Measurements from ENCODE around the gene LGR6. TPM values are rescaled to one million over a fixed set of nuclear protein-coding genes. Genes with fewer than 3 reads are reported as not detected.

The LGR6 gene
- total and polyA plus RNA-seq, 2 of the 4 experiments (the other 2 are of a cell fraction) = not detected

GRCh38 chr1:202215472-202216130 is 22.0 kb downstream of the LGR6 start:
- H2AFZ ChIP-seq (replicated peaks; ENCODE audit: low read length, poor library complexity) = no peak overlapping the region
- no peak overlapping the region for H3K23ac ChIP-seq (ENCODE audit: low read depth, low read length)
- BruUV-seq (replicated peaks) = no TSS peak
- H2BK5ac ChIP-seq (ENCODE audit: low read depth, low read length, poor library complexity, severe bottlenecking) = no peak overlapping the region
- dilution Hi-C loops (cut with HindIII; ENCODE audit: low sequenced_read_pairs, unreplicated experiment) = no loop called here
- H4K91ac ChIP-seq (ENCODE audit: insufficient read depth, low read depth, low read length) = no peak overlapping the region
- in situ Hi-C loops (cut with MboI; ENCODE audit: low sequenced_read_pairs) = no loop called here
- no peak overlapping the region for H3K27ac ChIP-seq (ENCODE audit: insufficient read depth, low read length)
- H3K4me2 ChIP-seq (ENCODE audit: low read depth, low read length) = no peak overlapping the region
- H3K4me3 ChIP-seq (ENCODE audit: insufficient read depth, low read depth, low read length) = no peak overlapping the region
- POLR2A ChIA-PET (ENCODE audit: unreplicated experiment) = no interaction called here
- H4K5ac ChIP-seq (ENCODE audit: low read depth, low read length) = no peak overlapping the region
- 18% methylated on average over 2 of the region's 10 CpGs; no CpG with 5 or more reads in 1 of the 2 experiments for WGBS, 2 experiments (ENCODE audit: extremely low coverage in 2 of 2, insufficient read length in 1 of 2)
- H2BK120ac ChIP-seq (ENCODE audit: low read depth, low read length) = no peak overlapping the region
- TF ChIP-seq MAFK (IDR thresholded peaks at IDR 0.05; ENCODE audit: low read depth, low read length) = no peak
- TF ChIP-seq NFE2L2 (IDR thresholded peaks at IDR 0.05; ENCODE audit: low read depth, low read length) = no peak
- TF ChIP-seq RFX5 (IDR thresholded peaks at IDR 0.05; ENCODE audit: low read depth, low read length) = no peak
- TF ChIP-seq RCOR1 (IDR thresholded peaks at IDR 0.05; ENCODE audit: insufficient replicate concordance, low read length) = no peak
- no peak for TF ChIP-seq CHD1 (IDR thresholded peaks at IDR 0.05; ENCODE audit: low read depth, low read length)
- TF ChIP-seq FOS (IDR thresholded peaks at IDR 0.05; ENCODE audit: low read depth, low read length) = no peak
- no peak for TF ChIP-seq MAZ (IDR thresholded peaks at IDR 0.05; ENCODE audit: borderline replicate concordance, low read depth, low read length)
- no peak for TF ChIP-seq ELK1 (IDR thresholded peaks at IDR 0.05; ENCODE audit: borderline replicate concordance, low read depth, low read length)
- no peak for TF ChIP-seq POLR2A (IDR thresholded peaks at IDR 0.05; ENCODE audit: low read depth, low read length)
- TF ChIP-seq RAD21 (IDR thresholded peaks at IDR 0.05; ENCODE audit: low read length) = no peak
- no peak for TF ChIP-seq SMC3 (IDR thresholded peaks at IDR 0.05; ENCODE audit: low read depth, low read length)
- no peak overlapping the region for H2BK20ac ChIP-seq (ENCODE audit: low read depth, low read length)
- H2AK9ac ChIP-seq (replicated peaks; ENCODE audit: low read depth, low read length, poor library complexity) = no peak overlapping the region
- H3K9ac ChIP-seq (ENCODE audit: low read depth, low read length) = no peak overlapping the region
- H3K36me3 ChIP-seq (ENCODE audit: control insufficient read depth, insufficient read depth, low read length) = no peaks in the 10 kb centered on the region
- no peaks in the 10 kb centered on the region for H3K79me1 ChIP-seq (ENCODE audit: low read depth in 1 of 2, low read length in 2 of 2)
- H3K9me3 ChIP-seq (ENCODE audit: control insufficient read depth, insufficient read depth, low read length) = no peaks in the 10 kb centered on the region
- no peak overlapping the region for H2BK15ac ChIP-seq (ENCODE audit: low read depth, low read length)
- H4K20me1 ChIP-seq (ENCODE audit: insufficient read depth, low read length) = no peaks in the 10 kb centered on the region
- no peak overlapping the region for H2AK5ac ChIP-seq (ENCODE audit: low read depth, low read length)
- peaks cover 85% of the 10 kb centered on the region for H3K27me3 ChIP-seq (ENCODE audit: control insufficient read depth, insufficient read depth, low read length)
- intact Hi-C loops (cut with micrococcal nuclease) = no loop called here
- no peak overlapping the region for H3K18ac ChIP-seq (ENCODE audit: low read depth, low read length)
- DNase-seq (no peak), ATAC-seq (ENCODE audit: low read depth) (no peak)
- no peaks in the 10 kb centered on the region; the same call in 1 of the 2 replicates for H3K4me1 ChIP-seq (ENCODE audit: control insufficient read depth, insufficient read depth, low read length)
- H3K4ac ChIP-seq (ENCODE audit: low read depth, low read length) = no peak overlapping the region
- no peak overlapping the region for H3K56ac ChIP-seq (ENCODE audit: extremely low read depth, insufficient read depth, low read length)
- CTCF ChIA-PET = no interaction called here
- no peak overlapping the region for H3K14ac ChIP-seq (replicated peaks; ENCODE audit: low read depth, low read length)
- H3K9me1 ChIP-seq (ENCODE audit: insufficient read depth, low read length) = no peaks in the 10 kb centered on the region
- H4K8ac ChIP-seq (ENCODE audit: low read depth in 2 of 2, low read length in 2 of 2) = no peak overlapping the region
